Measurements from ENCODE around the gene MTRF1L.

MTRF1L gene

DNA sequence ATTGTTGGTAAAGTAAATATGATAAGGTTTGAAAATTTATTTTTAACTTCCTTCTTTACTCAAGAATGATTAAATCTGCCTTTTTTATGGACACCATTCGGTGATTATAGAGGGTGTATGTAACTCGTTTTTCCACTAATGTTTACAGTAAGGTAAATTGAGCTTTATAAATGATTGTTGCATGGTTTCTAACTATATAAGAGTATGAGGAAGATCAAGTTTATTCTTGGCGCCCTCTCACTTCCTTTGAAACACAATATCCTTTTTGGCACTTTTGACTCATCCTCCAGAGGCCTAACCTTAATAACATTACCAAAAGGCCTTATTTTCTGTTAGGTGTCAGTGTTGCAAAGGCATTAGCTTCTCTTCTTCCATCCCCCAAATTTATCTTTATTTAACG, 41.8 kb upstream of the MTRF1L start:
- no peak overlapping the region for H3K27ac Mint-ChIP-seq
- no peaks in the 10 kb centered on the region for H3K9me3 Mint-ChIP-seq
- no peak for TF ChIP-seq CTCF (IDR thresholded peaks at IDR 0.05; ENCODE audit: unreplicated experiment in 3 of 3)
- no peak overlapping the region for H3K4me3 Mint-ChIP-seq
- H3K4me1 Mint-ChIP-seq = peaks cover 5% of the 10 kb centered on the region
- no peaks in the 10 kb centered on the region for H3K27me3 Mint-ChIP-seq (ENCODE audit: low read depth)
- H3K36me3 Mint-ChIP-seq (ENCODE audit: low read depth) = no peaks in the 10 kb centered on the region

GRCh38 chr6:153043719-153044118, 41.2 kb upstream of the MTRF1L start:
- Mint-ChIP-seq H3K27ac (no peak overlapping the region), H3K27me3 (ENCODE audit: low read depth) (no peaks in the 10 kb centered on the region), H3K4me3 (no peak overlapping the region), H3K4me1 (peaks cover 5% of the 10 kb centered on the region), H3K36me3 (ENCODE audit: low read depth) (no peaks in the 10 kb centered on the region), H3K9me3 (no peaks in the 10 kb centered on the region)
- TF ChIP-seq CTCF (IDR thresholded peaks at IDR 0.05; ENCODE audit: unreplicated experiment in 3 of 3) = no peak

DNA sequence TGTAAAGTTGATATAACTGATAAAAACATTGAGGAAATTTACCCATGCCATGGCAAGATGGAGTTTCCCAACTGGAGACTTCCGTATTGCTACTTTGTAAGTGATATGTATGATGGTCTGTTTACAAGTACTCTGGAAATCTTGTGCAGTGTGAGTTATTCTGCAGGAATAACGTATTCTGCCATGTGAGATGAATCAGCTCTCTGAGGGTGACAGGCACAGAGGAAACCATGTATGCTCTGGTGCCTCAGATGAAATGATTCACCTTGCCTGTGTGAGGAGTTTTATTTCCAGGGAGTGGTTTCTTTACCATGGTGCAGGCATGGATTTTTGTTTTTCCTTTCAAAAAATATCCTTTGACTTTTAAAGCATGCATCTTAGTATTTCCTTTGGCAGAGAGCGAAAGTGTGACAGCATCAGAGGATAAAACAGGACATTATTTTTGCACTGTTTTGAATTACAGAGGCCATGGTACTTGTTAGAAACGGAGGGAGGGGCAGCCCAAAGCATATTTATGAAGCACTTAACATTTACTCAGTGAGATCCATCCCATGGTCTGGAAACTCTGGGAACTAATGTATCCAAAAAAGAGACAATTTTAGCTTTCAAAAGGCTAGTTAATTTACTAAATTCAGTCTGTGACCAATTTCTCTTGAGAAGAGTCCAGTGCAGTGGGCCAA, 36.0 kb upstream of the MTRF1L start:
- Mint-ChIP-seq H3K27me3 (ENCODE audit: low read depth) (no peaks in the 10 kb centered on the region), H3K9me3 (no peaks in the 10 kb centered on the region), H3K4me1 (no peaks in the 10 kb centered on the region), H3K27ac (no peak overlapping the region), H3K36me3 (ENCODE audit: low read depth) (no peaks in the 10 kb centered on the region), H3K4me3 (no peak overlapping the region)
- TF ChIP-seq CTCF (IDR thresholded peaks at IDR 0.05; ENCODE audit: unreplicated experiment in 3 of 3) = no peak

DNA sequence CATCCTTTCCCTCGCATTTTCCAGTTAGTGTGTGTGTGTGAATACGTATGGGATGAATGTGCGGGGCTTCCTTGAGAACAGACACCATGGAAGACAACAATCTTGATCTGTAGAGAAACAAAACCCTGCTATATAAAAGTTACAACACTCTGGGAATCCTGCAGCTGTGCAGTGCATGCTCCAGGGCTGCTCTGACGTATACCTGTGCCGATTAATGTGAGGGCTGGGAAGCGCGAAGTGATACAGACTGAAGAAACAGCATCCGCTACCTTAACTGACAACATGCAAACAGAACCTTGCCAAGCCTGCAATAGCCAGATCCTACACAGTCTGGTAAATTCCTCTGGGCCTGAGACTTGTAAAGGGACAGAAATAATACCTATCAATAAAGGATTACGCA, 31.6 kb upstream of the MTRF1L start:
- no peak for TF ChIP-seq CTCF (IDR thresholded peaks at IDR 0.05; ENCODE audit: unreplicated experiment in 3 of 3)
- H3K27me3 Mint-ChIP-seq (ENCODE audit: low read depth) = no peaks in the 10 kb centered on the region
- H3K4me3 Mint-ChIP-seq = no peak overlapping the region
- no peaks in the 10 kb centered on the region for H3K9me3 Mint-ChIP-seq
- H3K27ac Mint-ChIP-seq = no peak overlapping the region
- no peaks in the 10 kb centered on the region for H3K4me1 Mint-ChIP-seq
- no peaks in the 10 kb centered on the region for H3K36me3 Mint-ChIP-seq (ENCODE audit: low read depth)

DNA sequence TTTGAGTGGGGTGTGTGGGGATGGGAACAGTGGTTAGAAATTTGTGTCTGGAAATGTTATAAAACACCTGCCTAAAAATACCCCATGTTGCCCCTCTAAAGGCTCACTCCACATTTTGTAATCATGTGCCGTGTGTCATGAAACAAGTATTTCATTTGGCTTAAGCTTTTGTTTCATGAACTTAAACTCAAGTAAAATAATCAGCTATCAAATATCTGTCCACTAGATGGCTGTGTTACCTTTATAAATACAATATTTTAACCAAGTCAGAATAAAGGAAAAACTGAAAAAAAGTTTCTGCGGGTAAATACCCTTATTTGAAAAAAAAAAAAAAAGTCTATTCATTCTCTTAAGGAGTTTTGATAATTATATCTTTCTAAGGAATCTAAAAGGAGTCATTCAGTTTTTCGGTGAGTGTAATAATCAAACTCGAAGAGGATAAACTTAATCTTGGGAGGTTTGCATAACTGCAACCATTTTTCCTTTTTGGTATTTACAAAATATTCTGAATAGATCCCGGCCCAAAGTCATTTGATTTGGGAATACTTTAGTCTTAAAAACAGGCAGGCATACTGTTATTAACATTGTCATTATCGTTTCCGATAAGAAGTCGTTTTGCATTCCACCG, 29.9 kb upstream of the MTRF1L start:
- no peak overlapping the region for H3K4me3 Mint-ChIP-seq
- no peaks in the 10 kb centered on the region for H3K36me3 Mint-ChIP-seq (ENCODE audit: low read depth)
- no peaks in the 10 kb centered on the region for H3K9me3 Mint-ChIP-seq
- H3K4me1 Mint-ChIP-seq = no peaks in the 10 kb centered on the region
- TF ChIP-seq CTCF (IDR thresholded peaks at IDR 0.05; ENCODE audit: unreplicated experiment in 3 of 3) = peak; percentile 42 to 57 (median 51)
- no peaks in the 10 kb centered on the region for H3K27me3 Mint-ChIP-seq (ENCODE audit: low read depth)
- no peak overlapping the region for H3K27ac Mint-ChIP-seq
